GM20431 (cell line): ENCODE data around the gene RNF26.

ENCODE experiments used
- in situ Hi-C: fragments of 300-500 bp; cut with MseI, MboI; formaldehyde crosslinking; loops from one replicate; pipeline ENCODE4 v1.15.0; 2020; ENCODE audit warnings: low sequenced_read_pairs; ENCODE audit not compliant: unreplicated experiment

RNF26 gene

DNA sequence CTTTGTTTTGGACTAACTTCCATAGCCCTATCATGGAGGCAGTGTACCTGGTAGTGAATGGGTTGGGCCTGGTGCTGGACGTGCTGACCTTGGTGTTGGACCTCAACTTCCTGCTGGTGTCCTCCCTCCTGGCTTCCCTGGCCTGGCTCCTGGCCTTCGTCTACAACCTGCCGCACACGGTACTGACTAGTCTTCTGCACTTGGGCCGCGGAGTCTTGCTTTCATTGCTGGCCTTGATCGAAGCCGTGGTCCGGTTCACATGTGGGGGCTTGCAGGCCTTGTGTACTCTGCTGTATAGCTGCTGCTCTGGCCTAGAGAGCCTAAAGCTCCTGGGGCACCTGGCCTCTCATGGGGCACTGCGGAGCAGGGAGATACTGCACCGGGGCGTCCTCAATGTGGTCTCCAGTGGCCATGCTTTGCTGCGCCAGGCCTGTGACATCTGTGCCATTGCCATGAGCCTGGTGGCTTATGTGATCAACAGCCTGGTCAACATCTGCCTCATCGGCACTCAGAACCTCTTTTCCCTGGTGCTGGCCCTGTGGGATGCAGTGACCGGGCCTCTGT lies 846 bp downstream of the RNF26 start:
- in situ Hi-C loops = no loop called here

DNA sequence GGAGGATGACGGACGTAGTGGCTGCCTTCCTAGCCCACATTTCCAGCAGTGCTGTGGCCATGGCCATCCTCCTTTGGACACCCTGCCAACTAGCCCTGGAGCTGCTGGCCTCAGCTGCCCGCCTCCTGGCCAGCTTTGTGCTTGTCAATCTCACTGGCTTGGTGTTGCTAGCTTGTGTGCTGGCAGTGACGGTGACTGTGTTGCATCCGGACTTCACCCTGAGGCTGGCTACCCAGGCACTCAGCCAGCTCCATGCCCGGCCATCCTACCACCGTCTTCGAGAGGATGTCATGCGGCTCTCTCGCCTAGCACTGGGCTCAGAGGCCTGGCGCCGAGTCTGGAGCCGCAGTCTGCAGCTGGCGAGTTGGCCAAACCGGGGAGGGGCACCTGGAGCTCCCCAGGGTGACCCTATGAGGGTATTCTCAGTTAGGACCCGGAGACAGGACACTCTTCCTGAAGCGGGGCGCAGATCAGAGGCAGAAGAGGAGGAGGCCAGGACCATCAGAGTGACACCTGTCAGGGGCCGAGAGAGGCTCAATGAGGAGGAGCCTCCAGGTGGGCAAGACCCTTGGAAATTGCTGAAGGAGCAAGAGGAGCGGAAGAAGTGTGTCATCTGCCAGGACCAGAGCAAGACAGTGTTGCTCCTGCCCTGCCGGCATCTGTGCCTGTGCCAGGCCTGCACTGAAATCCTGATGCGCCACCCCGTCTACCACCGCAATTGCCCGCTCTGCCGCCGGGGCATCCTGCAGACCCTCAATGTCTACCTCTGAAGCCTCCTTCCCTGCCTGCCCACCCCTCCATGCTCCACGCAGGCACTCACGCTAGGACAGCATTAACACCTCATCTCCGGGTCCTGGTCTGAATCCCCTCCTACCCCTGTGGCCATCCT lies 1.6 kb downstream of the RNF26 start:
- in situ Hi-C loops = no loop called here

DNA sequence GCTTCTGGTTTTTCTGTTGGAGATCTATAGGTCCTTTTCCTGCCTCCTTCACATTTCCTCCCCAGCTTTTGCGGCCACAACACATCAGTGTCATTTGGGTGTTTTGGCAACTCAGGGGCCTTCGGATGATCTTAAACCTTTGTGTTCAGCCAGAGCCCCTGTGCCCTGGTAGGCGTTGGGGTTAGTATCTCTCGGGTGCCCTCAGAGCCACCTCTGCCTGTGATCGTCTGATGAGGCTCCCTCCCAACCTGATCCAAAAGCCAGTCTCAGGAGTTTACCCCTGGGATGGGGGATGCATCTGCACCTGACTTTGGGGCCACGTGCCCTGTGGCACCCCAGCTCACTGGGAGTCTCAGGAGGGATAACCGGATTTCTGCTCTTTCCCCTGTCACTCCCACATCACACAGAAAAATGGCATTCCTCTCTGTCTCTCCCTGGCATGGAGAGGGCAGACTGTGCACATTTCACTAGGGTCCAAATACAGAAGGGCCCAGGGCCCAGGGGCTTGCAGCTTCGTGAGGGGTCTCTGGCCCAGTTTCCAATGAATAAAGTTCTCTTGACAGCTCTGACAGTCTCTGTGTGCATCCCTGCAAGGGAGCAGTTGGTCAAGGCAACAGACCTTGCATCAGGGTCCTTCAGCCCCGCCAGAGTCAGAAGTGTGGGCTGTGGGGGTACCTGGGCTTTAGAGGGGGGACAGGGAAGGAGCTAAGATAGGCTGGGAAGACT lies 2.6 kb downstream of the RNF26 start:
- in situ Hi-C loops = no loop called here

DNA sequence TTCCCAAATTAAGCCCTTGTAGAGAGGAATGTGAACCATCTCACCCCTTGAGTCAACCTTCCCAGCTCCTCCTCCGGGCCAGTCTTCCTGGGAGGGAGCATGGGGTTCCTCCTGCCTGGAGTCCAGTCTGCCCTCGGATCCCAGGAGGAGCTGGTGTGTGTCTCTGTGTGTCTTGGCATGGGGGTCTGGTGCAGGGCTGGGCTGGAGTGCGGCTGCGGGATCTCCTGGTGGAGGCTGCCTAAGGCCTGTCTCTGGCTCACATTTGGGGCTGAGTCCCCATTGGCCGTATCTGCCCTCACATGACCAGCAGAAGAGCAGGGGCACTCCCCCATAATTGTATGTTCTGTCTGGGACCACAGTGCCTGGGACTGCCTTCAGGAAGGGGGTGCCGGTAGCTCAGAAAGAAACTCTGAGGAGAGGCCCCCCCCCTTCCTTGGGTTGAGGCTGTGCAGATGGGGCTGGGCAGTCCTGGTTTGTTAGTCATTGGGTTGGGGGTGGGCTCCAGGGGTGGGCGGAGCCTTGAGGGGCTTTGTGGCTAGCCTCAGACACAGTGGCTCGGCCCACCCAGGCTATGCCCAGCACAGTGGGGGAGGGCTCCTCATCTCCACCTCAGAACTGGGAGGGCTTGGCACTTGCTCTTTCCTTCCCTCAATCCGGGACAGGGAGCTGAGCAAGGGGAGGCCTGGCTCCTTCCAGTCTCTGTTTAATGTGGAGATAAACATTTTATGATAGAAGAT lies 3.4 kb downstream of the RNF26 start:
- in situ Hi-C loops = no loop called here

DNA sequence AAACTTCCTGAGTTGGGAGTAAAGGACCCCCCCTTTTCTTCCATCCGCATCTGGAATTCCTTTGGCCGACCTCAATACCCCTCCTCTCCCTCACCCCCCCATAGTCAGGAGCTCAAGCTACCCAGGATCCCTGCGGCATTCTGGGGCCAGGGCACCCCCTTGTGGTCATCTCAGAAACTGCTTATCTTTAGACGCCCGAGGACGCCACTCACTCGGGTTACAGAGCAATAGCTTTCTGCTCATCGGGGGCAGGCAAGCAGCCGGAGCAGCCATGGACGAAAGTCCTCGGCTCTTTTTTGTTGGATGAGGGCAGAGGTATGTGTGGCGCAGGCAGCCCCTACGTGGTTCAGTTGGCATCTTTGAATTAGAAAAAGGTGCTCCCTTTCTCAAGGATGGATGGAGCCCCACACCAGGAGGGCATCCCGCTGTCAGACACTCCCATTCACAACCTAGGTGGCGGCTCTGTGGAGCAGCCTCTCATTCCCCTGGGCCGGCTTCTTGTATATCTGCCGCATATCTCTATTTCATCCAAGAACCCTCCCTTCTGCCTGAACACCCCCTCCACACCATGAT lies 4.1 kb downstream of the RNF26 start:
- in situ Hi-C loops = no loop called here

DNA sequence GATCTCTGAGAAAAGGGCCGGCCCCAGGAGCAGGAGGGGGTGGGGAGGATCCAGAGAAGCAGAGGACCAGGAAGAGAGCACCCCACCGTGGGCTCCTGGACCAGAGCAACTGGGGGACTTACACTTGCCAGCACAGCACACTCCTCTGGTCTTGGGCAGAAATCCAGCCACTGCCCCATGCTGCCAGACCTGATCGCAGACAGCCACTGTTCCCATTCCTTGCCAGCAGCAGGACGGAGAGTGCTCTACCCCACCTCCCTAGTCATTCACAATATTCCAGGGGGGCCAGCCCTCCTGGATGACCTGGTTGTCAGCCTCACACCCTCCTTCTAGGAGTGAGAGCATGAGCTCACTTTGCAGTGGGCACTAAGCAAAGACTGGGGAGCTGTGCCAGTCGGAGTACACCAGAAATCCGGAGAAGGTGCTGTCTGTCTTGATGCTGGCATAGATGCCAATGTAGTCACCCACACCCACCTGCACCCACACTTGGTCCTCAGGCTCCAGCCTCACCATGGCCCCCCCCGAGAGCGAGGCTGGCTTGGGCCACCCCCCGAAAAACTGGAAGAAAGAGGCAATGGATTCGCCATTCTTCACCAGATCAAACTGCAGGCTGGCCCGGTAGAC lies 4.8 kb downstream of the RNF26 start:
- in situ Hi-C loops = no loop called here

DNA sequence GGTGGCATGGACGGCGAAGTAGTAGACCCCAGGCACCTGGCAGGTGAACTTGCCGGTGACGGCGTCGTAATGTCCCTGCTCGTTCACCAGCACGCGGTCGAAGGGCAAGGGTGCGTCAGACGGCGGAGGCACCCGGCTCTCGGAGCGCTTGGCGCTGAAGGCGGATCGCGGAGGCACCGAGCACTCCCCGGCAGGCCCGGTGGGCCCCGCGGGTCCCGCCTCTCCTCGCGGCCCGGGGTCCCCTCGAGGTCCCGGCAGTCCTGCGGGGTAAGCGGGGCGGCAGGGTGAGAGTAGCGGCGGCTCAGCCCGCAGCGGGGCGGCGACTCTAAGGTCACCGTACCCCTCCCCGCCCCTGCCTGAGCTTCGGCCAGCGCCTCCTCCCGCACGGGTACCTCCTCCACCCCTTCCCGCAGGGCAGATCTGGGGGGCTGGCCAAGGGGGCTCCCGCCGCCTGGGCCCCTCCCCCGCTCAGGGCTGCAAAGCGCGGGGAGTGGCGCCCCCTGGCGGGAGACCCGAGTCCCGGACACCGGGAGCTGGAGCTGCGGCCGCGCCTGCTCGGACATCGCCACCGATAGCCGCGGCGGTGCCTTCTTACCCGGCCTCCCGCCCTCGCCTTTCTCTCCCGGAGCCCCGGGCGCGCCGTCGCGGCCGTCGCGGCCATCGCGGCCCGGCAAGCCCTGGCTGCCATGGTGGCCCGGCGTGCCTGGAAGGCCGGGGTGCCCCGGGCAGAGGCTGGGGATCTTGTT lies 5.4 kb downstream of the RNF26 start:
- in situ Hi-C loops = no loop called here

DNA sequence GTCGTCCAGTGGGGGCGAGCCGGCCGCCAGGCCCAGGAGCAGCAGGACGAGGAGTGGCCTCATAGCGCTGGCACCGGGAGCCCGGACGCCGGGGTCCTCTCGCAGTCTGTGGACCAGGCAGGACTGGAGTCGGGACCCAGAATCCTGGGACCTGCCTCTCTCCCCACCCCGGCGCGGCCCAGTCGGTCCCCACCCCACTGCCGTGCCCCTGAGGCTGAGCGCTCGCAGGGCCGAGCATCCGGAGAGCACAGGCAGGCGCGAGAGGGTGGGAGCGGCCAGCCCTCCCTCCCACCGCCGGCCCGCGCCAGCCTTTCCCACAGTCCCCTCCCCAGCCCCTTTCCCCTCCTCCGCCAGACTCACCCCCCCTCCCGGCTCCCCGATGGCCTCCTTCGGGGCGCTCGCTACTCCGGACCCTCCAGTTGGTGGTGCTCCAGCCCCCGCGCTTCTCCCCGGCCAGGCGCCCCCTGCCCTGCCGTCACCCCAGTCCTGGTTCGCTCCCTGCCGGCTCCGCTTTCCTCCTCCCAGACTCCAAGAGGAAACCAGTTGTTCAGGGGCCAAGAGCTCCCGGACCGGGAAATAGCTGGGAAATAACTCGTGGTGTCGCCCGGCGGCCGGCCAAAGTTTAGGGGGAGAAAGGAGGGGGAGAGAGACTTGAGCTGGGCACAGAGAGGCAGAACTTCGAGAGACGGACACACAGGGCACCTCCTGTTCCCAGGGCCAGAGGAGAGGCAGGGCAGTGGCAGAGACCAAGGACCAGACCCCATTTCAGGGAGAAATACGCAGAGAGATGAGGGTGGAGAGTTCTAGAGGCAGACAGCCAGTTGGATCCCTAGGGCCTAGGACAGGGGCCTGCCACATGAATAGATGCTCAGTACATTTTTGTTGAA lies 6.3 kb downstream of the RNF26 start, which contains the start of gene C1QTNF5:
Gene C1QTNF5, minus strand, starts transcription at position 549 of the 887 bp plus-strand sequence. Its CDS starts 486 bp downstream, at position 63.
- in situ Hi-C loops = no loop called here

DNA sequence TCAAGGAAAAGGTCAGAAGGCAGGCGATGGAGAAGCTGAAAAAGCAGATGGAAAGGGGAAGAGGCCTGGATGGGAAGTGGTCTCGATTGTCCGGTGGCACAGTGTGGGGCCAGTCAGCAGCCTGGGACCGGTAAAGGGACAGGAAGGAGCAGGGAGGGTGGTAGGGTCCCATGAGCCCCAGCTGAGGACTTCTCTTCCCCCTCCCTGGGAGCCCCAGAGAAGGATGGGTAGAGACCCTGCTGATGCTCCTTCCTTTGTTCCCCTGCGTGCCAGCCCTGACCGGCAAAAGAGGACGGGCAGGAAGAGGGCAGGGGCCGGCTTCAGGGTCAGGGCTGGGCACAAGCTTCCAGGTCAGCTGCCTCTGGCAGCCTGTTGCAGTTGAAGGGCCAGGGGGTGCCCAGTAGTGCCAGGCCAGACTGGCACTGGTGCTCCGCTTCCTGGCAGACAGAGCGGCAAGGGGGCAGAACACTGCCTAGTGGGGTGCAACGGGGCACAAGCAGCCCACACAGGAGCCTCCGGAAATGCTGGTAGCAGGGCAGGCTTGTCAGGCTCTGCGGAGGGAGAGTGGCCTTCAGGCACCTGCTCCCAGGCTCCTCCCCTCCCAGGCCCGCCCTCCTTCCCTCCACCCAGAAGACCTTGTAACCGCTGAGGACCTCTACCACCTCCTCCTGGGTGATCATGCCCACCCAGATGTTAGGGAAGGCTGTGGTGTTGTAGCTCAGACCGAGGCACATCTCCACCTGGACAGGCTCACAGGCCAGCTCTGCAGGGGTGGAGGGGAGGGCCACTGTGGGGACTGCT lies 7.1 kb downstream of the RNF26 start:
- in situ Hi-C loops = no loop called here

DNA sequence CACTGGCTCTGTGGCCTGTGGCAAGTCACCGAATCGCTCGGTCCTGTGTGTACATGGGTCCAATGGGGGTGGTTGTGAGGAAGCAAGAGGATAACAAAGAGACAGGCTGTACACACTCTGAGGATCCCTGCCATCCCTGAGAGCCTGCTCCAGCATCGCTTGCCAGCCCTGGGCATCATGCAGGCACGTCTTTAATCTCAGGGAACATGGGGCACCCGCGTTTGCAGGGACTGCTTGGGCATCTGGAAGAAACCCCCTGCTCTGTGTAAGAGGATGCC lies 7.6 kb downstream of the RNF26 start:
- in situ Hi-C loops = no loop called here

DNA sequence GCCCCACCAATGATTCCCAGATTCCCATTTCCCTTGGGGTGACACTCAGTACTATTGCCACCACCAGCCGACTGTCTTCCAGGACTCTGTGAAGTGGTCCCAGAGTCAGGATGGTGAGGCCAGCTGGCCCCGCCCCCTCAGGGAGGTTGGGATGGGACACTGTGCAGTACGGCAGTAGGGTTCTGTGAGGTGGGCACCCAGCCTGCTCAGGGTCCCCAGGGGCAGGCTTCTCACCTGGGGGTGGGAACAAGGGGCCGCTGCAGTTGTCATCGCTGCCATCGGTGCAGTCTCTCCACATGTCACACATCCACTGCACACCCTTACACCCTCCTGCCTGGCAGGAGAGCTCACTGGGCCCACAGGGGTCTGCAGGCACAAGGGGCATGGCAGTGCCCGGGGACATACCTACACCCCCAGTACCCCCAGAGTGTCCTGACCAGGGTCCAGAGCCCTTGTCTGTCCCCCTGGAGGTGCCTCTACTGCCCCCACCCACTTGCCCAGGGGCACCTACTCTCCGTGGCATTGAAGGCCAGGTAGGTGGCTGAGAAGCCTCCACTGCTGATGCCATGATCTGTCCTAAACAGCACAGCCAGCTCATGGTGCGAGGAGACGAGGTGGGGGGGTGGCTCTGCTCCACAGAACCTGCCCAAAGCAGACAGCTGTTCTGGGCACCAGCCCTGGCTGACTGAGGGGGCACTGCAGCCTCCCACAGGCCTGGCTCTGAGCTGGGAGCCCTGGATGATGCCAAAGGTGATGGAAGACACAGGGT lies 8.2 kb downstream of the RNF26 start:
- in situ Hi-C loops = no loop called here

DNA sequence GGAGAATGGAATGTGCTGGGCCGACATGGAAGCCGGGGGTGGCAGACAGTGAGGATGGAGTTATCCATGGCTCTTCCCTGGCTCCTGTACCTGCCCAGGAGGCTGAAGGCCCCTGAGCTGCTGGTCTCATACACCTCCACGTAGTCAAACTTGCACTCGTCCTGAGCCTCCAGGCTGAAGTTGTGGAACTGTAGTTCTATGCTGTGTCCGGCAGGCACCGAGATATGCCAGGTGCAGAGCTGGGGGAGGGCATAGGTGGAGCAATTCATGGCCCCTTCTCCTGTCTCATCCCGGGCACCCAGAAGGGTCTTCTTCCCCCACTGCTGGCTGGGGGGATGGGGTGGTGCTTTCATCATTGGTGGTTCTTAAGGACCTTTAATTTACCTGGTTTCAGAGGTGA lies 9.4 kb downstream of the RNF26 start:
- in situ Hi-C loops = no loop called here

DNA sequence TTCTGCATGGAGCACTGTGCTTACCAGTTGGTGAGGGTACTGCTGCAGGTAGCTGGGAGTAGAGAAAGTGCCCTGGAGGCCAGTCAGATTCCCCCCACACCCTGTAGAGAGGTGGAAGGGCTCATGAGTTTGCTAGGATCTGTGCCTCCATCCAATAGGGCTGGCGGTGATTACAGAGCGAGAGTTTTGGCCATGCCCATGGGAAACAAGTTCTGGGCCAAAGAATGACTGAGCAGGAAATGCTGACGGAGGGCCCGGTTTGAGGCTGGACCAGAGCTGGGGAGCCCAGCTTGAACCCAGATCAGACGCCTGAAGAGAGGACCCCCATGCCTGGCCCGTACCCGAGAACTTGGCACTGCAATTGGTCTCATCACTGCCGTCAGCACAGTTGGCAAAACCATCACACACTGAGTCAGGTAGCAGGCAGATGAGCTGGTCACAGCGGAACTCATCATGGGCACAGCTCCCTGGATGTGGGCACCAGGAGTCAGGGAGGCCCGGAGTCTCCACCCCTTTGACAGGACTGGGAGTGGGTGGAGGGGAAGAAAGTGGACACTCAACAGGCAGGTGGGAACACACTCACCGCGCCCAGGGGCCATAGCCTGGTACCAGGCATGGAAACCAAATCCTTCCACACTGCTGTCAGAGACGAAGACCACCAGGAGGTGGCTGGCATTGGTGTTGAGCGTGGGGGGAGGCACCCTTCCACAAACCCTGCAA lies 10.1 kb downstream of the RNF26 start:
- in situ Hi-C loops = no loop called here

DNA sequence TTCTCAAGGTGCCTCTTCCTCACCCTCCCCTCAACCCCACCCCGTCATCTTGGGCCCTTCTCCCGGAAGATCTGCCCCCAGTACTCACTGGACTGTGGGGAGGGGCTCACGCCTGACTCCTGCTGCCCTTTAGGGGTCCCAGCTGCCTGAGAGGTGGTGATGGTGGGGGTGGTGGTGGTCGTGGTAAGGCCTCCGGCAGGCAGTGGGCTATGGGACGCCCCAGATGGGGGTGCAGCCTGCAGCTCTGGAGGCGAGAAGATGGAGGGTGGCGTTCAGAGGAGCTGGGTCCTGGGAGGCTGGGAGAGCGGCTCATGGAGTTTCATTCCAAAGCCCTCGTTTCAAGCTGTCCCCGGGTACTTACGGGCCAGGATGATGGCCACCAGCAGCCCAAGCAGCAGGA lies 11.4 kb downstream of the RNF26 start:
- in situ Hi-C loops = no loop called here

DNA sequence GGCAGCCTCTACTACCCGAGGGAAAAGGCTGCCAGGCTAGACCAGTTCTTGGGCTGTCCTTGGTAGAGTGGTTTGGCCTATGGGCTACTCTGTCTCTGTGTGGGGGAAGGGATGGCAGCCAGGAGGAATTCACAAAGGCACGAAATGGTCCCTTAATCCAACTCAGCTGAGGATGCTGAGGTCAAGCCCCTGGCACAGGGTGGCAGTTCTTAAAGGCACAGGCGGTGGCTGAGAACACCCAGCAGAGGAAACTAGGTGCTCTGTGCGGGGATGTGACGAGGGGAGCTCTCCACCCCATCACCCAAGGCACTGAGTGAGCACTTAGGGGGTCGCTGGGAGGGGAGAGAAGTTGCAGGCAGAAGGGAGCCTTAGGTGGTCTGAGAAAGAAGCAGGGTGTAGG lies 12.3 kb downstream of the RNF26 start, which contains the start of gene MFRP:
Gene MFRP, minus strand, starts transcription at position 101 of the 400 bp plus-strand sequence. CDS start 192 bp downstream, outside the sequence.
- in situ Hi-C loops = no loop called here

DNA sequence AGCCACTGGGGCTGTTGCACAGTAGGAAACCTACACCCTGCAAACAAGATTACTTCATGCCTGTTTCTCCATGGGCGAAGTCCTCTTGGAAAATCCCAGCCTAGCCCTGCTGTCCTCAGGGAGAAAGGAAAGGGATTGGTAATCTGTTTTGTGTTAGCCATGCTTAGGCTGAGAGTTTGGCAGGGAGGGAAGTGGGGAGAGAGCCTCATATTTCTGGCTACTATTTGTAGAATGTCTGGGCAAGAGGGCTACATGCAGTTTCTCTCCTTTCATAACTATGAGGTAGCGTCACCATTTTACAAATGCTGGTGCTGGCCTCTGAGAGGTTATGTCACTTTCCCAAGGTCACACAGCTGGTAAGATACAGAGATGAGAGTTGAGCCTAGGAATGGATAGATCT lies 12.9 kb downstream of the RNF26 start:
- in situ Hi-C loops = no loop called here
